ENCODE results near the gene SORD. TPM values are rescaled to one million over a fixed set of nuclear protein-coding genes. Genes with fewer than 3 reads are reported as not detected.

The SORD gene
- 21.2 and 28.5 TPM in 2 replicates for total RNA-seq

DNA sequence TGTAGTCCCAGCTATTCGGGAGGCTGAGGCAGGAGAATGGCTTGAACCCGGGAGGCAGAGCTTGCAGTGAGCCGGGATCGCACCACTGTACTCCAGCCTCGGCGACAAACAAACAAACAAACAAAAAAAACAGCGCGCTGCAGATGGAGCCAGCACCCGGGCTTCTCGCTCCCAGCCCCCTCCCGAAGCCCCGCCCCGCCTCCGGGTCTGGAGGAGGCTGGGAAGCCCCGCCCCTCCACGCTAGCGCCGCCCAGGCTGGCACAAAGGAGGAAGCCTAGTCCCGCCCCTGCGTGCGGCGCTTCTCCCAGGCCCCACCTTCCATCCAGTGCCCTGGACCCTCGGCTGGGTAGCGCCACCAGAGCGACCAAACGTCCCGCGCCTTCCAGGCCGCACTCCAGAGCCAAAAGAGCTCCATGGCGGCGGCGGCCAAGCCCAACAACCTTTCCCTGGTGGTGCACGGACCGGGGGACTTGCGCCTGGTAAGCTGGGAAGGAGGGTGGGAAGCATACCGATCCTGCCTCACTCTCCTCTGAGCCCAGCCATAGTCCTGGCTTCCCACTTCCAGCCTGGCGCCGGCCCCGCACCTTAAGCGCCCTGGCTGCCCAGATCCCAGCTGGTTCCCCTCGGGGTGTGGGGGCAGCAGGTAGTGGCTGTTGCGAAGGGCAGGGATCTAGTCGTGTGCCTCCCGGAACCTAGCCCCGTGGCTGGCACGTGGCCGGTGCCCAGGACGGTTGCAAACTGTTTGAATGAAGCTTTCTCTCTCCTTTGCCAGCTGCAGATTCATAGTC is at the start of gene SORD:
Gene SORD (plus strand): TSS at position 325 of the 788 bp plus-strand sequence. CDS start 89 bp downstream, at position 414.

GRCh38 chr15:45114076-45114750 is 91.2 kb downstream of the SORD start, which contains the start of the genes DUOX2 and DUOXA2:
TSS of gene DUOX2 (minus strand) at chr15:45114172. CDS start at chr15:45113411, 761 bp downstream.
TSS of gene DUOXA2 (plus strand) at chr15:45114326. CDS start at chr15:45114606, 280 bp downstream.

Small RNAs within 50 kb of the gene (small RNA-seq; reads per million reads assigned to genes)
- gene RF00019 = not detected
- gene RNU1-78P = not detected
- gene RNU6-966P = not detected

Other genes starting within 250 kb of the SORD start
- gene TERB2, start 66.5 kb upstream of the SORD start, total RNA-seq = not detected in 2 replicates
- gene DUOX2, start 91.0 kb downstream of the SORD start, total RNA-seq = not detected in 2 replicates
- not detected in 2 replicates for gene DUOXA2, start 91.1 kb downstream of the SORD start, total RNA-seq
- not detected in 2 replicates for gene DUOXA1, start 106.7 kb downstream of the SORD start, total RNA-seq
- gene DUOX1, start 106.8 kb downstream of the SORD start, total RNA-seq = not detected in 2 replicates
- 2.6 and 5.9 TPM in 2 replicates for gene SHF, start 164.8 kb downstream of the SORD start, total RNA-seq
- not detected in 2 replicates for gene SLC28A2, start 229.0 kb downstream of the SORD start, total RNA-seq